H1 (cell line): ENCODE data around the gene PDCD2. TPM values are rescaled to one million over a fixed set of nuclear protein-coding genes. Genes with fewer than 3 reads are reported as not detected.
"Not testable (repeated sequence)": the region's sequence is repeated elsewhere in the genome, so short reads cannot be mapped to it uniquely, and the experiment has no call there.

Experiments
- CTCF ChIA-PET: fragments of 300-600 bp; sonication (Branson Sonifier 250); formaldehyde crosslinking; loops from one replicate; lab custom pipeline; 2021; ENCODE audit not compliant: partially characterized antibody; lab: Charles Lee
- POLR2A ChIA-PET: fragments of 300-600 bp; sonication (Branson Sonifier 250); formaldehyde crosslinking; loops from one replicate; lab custom pipeline; 2021; ENCODE audit warnings: inconsistent platforms; ENCODE audit not compliant: partially characterized antibody; lab: Charles Lee
- DNase-seq, 2 experiments: peaks; one replicate each; pipeline versions ENCODE4 v3.0.0 to v3.0.0-alpha.2; 2010 to 2022; ENCODE audit warnings: low spot score in 2 of 2, low read depth in 1 of 2, mixed read lengths in 1 of 2
- FAIRE-seq: peaks from 2 replicates; lab custom pipeline; 2011; peaks lifted over from hg19 to GRCh38; lab: Jason Lieb, UNC
- H2AFZ ChIP-seq: 2 replicates; pipeline ENCODE4 v1.8.1; 2012; ENCODE audit warnings: low read length, inconsistent platforms
- H2AK5ac ChIP-seq: 2 replicates; pipeline ENCODE4 v1.6.1; 2013; ENCODE audit warnings: low read depth, low read length
- H2BK120ac ChIP-seq: replicated peaks from 2 replicates; pipeline ENCODE3; 2013; ENCODE audit warnings: low read depth, low read length, inconsistent platforms
- H2BK12ac ChIP-seq: 2 replicates; pipeline ENCODE4 v1.6.1; 2013; ENCODE audit warnings: low read depth, low read length
- H2BK15ac ChIP-seq: 2 replicates; pipeline ENCODE4 v1.6.1; 2013; ENCODE audit warnings: low read length
- H2BK20ac ChIP-seq: 2 replicates; pipeline ENCODE4 v1.6.1; 2013; ENCODE audit warnings: low read length
- H2BK5ac ChIP-seq: 2 replicates; pipeline ENCODE4 v1.6.1; 2013; ENCODE audit warnings: low read depth, low read length
- H3K14ac ChIP-seq: 2 replicates; pipeline ENCODE4 v1.6.1; 2013; ENCODE audit warnings: inconsistent platforms; ENCODE audit not compliant: insufficient read length
- H3K18ac ChIP-seq: 2 replicates; pipeline ENCODE4 v1.6.1; 2013; ENCODE audit warnings: low read length; ENCODE audit errors: extremely low read depth
- H3K23ac ChIP-seq: 2 replicates; pipeline ENCODE4 v1.6.1; 2013; ENCODE audit warnings: inconsistent platforms; ENCODE audit not compliant: insufficient read length
- H3K23me2 ChIP-seq: 2 replicates; pipeline ENCODE4 v1.6.1; 2013; ENCODE audit warnings: low read depth, low read length
- H3K27ac ChIP-seq: 2 replicates; pipeline ENCODE4 v1.6.1; 2011; ENCODE audit warnings: low read depth, low read length, inconsistent platforms
- H3K27me3 ChIP-seq, 4 experiments: replicated peaks in 1 of 4; 1 replicate in 1 of 4; 2 replicates in 3 of 4; pipeline versions ENCODE4 v1.6.1 to v1.8.1; 2011 to 2013; ENCODE audit warnings: low read length in 3 of 4, mild to moderate bottlenecking in 3 of 4, inconsistent platforms in 2 of 4, mixed read lengths in 2 of 4, moderate library complexity in 1 of 4; ENCODE audit not compliant: control insufficient read depth in 3 of 4, insufficient read depth in 3 of 4; ENCODE audit errors: extremely low read depth in 1 of 4
- H3K36me3 ChIP-seq, 4 experiments: 2 replicates each; pipeline versions ENCODE4 v1.6.1 to v1.8.1; 2011 to 2013; ENCODE audit warnings: mild to moderate bottlenecking in 4 of 4, low read length in 3 of 4, moderate library complexity in 2 of 4, control low read depth in 1 of 4, inconsistent platforms in 1 of 4; ENCODE audit not compliant: insufficient read depth in 4 of 4, control insufficient read depth in 2 of 4
- H3K4ac ChIP-seq: replicated peaks from 2 replicates; pipeline ENCODE3; 2013; ENCODE audit warnings: low read length, low read depth, mixed read lengths, inconsistent platforms; ENCODE audit not compliant: insufficient read length
- H3K4me1 ChIP-seq, 4 experiments: replicated peaks in 1 of 4; 1 replicate in 1 of 4; 2 replicates in 3 of 4; pipeline versions ENCODE4 v1.6.1 to v1.8.1; 2011 to 2013; ENCODE audit warnings: low read length in 3 of 4, inconsistent platforms in 2 of 4, mixed read lengths in 1 of 4; ENCODE audit not compliant: insufficient read depth in 4 of 4, control insufficient read depth in 3 of 4
- H3K4me2 ChIP-seq, 2 experiments: 2 replicates each; pipeline versions ENCODE4 v1.6.1 to v1.8.1; 2011 to 2013; ENCODE audit warnings: low read depth in 2 of 2, low read length in 2 of 2, control low read depth in 1 of 2, inconsistent platforms in 1 of 2, mild to moderate bottlenecking in 1 of 2; ENCODE audit not compliant: insufficient read depth in 1 of 2
- H3K4me3 ChIP-seq, 4 experiments: fragments of 200-600, 300-600 bp in 1 of 4; sonication (generic), shearing (Covaris generic), sonication (Bioruptor Twin) in 1 of 4; 2 replicates each; pipeline versions ENCODE4 v1.5.1 to v1.8.1; 2011 to 2016; ENCODE audit warnings: low read length in 4 of 4, low read depth in 3 of 4, control low read depth in 2 of 4, inconsistent platforms in 2 of 4, mild to moderate bottlenecking in 2 of 4, mixed read lengths in 1 of 4, moderate library complexity in 1 of 4; ENCODE audit not compliant: insufficient read depth in 2 of 4; ENCODE audit errors: extremely low read depth in 1 of 4
- H3K56ac ChIP-seq: replicated peaks from 2 replicates; pipeline ENCODE3; 2013; ENCODE audit warnings: low read depth, mild to moderate bottlenecking, mixed read lengths, low read length, inconsistent platforms; ENCODE audit not compliant: insufficient read length
- H3K79me1 ChIP-seq: 2 replicates; pipeline ENCODE4 v1.6.1; 2013; ENCODE audit warnings: low read depth, low read length, control low read depth
- H3K79me2 ChIP-seq, 2 experiments: 2 replicates each; pipeline versions ENCODE4 v1.6.1 to v1.8.1; 2012 to 2013; ENCODE audit warnings: low read length in 2 of 2, mild to moderate bottlenecking in 2 of 2, inconsistent platforms in 1 of 2; ENCODE audit not compliant: insufficient read depth in 2 of 2, control insufficient read depth in 1 of 2
- H3K9ac ChIP-seq, 4 experiments: replicated peaks in 1 of 4; 1 replicate in 1 of 4; 2 replicates in 3 of 4; pipeline versions ENCODE4 v1.6.1 to v1.8.1; 2011 to 2013; ENCODE audit warnings: low read depth in 3 of 4, low read length in 3 of 4, control low read depth in 2 of 4, mild to moderate bottlenecking in 2 of 4, moderate library complexity in 2 of 4, inconsistent platforms in 1 of 4; ENCODE audit errors: extremely low read depth in 1 of 4
- H3K9me3 ChIP-seq, 2 experiments: 2 replicates each; pipeline versions ENCODE4 v1.6.1 to v1.8.1; 2012 to 2013; ENCODE audit warnings: mild to moderate bottlenecking in 2 of 2, moderate library complexity in 2 of 2, control low read depth in 1 of 2, inconsistent platforms in 1 of 2, low read depth in 1 of 2, low read length in 1 of 2, mixed read lengths in 1 of 2; ENCODE audit not compliant: insufficient read depth in 2 of 2
- H4K20me1 ChIP-seq, 2 experiments: replicated peaks in 1 of 2; 2 replicates each; pipeline versions ENCODE3 to v1.8.1; 2011 to 2013; ENCODE audit warnings: inconsistent platforms in 2 of 2, low read length in 2 of 2, mild to moderate bottlenecking in 1 of 2; ENCODE audit not compliant: insufficient read depth in 2 of 2, control insufficient read depth in 1 of 2
- H4K5ac ChIP-seq: 2 replicates; pipeline ENCODE4 v1.6.1; 2013; ENCODE audit warnings: low read length, low read depth, mixed read lengths, inconsistent platforms; ENCODE audit not compliant: insufficient read length
- H4K8ac ChIP-seq: 2 replicates; pipeline ENCODE4 v1.8.0; 2013; ENCODE audit warnings: mild to moderate bottlenecking, moderate library complexity, low read length, inconsistent platforms; ENCODE audit not compliant: insufficient read depth; ENCODE audit errors: extremely low read depth
- H4K91ac ChIP-seq: replicated peaks from 2 replicates; pipeline ENCODE3; 2013; ENCODE audit warnings: low read length, mixed read lengths, inconsistent platforms; ENCODE audit not compliant: insufficient read length
- ASH2L ChIP-seq: fragments of 200-600, 300-600 bp; sonication (generic); IDR thresholded peaks from one replicate; pipeline ENCODE4 v1.7.1; 2017; ENCODE audit warnings: low read length
- EP300 ChIP-seq, 2 experiments: IDR thresholded peaks; 1 replicate in 1 of 2; 2 replicates in 1 of 2; pipeline ENCODE4 v1.6.1; 2011 to 2012; ENCODE audit warnings: low read depth in 2 of 2, low read length in 2 of 2, mild to moderate bottlenecking in 2 of 2, borderline replicate concordance in 1 of 2, inconsistent platforms in 1 of 2, moderate library complexity in 1 of 2
- PHF8 ChIP-seq: fragments of 200-600 bp; sonication (generic); conservative IDR thresholded peaks from 2 replicates; pipeline ENCODE4 v1.7.1; 2012; ENCODE audit warnings: low read depth, mild to moderate bottlenecking, inconsistent platforms, low read length, moderate library complexity
- RFX5 ChIP-seq: IDR thresholded peaks from 2 replicates; pipeline ENCODE4 v1.6.1; 2011; ENCODE audit warnings: low read depth, low read length, improper control_type of control experiment, borderline replicate concordance
- ZNF274 ChIP-seq: IDR thresholded peaks from 2 replicates; pipeline ENCODE4 v1.7.0; 2012; ENCODE audit warnings: low read length, borderline replicate concordance; ENCODE audit errors: extremely low read depth
- WGBS, 2 experiments: shearing (Covaris generic) in 1 of 2; methylation state at CpG; one replicate each; pipeline versions ENCODE4 v1.1.6 to v1.1.7; 2013 to 2015; ENCODE audit warnings: low lambda C conversion rate in 2 of 2, mixed read lengths in 2 of 2, inconsistent platforms in 1 of 2, low coverage in 1 of 2, missing lambda C conversion rate in 1 of 2; ENCODE audit not compliant: insufficient replicate concordance in 2 of 2, insufficient coverage in 1 of 2, insufficient read length in 1 of 2; ENCODE audit errors: extremely low coverage in 1 of 2, missing lambda C conversion rate in 1 of 2; 5-methylcytosine and 5-hydroxymethylcytosine counted together
- polyA plus RNA-seq, 7 experiments: library from polyadenylated mRNA; depleted of rRNA in 3 of 7; stranded (reverse) in 5 of 7; unstranded in 2 of 7; fragments of >200 nt in 5 of 7; fragments of 200-250 nt in 2 of 7; gene quantifications; 1 replicate in 5 of 7; 2 replicates in 1 of 7; 4 replicates in 1 of 7; pipeline versions ENCODE4 v1.2.1 to v1.2.3, GENCODE V29; 2011 to 2013; ENCODE audit warnings: missing spikeins in 2 of 7, mixed read lengths in 2 of 7
- total RNA-seq: library from RNA; stranded (reverse); fragmentation: NEBNext Ultra II Directional; extraction: Animal tissue kit (Norgen Biotek cat#: 25700); gene quantifications from 2 replicates; pipeline ENCODE4 v1.2.1, GENCODE V29; 2021
- TF ChIP-seq, protein P1 (sequence below): IDR thresholded peaks from 2 replicates; pipeline ENCODE4 v1.6.1; 2011; ENCODE audit warnings: low read length, improper control_type of control experiment

The PDCD2 gene
- total and polyA plus RNA-seq, 2 of the 8 experiments (the other 6 are each of a cell fraction or from before 2014, with no cell fraction given) = 74.1 to 116 TPM

DNA sequence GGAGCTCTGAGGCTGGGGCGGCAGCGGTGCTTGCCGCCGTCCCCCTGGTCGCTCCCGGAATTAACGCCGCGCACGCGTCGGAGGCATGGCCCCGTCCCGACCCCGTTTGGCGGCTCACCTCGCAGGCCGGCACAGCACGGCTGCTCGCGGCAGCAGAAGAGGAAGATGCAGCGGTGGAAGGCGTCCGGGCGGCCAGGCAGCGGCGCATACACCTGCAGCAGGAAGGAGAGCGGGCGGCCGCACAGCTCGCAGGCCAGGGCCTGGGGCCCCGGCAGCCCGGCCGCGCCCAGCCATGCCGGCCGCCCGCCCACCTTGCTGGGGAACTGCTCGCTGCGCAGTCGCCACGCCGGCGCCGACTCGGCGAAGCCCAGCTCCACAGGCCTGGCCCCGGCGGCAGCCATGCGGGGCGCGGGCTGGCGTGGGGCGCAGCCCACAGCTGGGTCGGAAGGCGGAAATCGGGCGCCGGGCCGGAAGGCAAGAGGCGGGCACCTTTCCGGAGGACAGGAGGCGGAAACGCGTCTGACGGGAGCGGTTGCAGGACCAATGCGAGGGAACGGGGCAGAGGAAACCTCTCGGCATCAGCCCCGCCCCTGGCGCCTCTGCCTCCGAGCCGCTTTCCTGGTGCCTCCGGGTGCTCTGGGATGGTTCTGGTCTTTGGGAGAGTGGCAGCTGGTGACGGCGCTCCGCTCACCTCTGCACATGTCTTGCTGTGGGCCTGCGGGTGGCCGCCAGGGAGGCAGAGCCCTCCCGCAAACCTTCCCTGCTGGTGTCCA is at the start of gene PDCD2 (continued):
- TF ChIP-seq, protein P1, sequence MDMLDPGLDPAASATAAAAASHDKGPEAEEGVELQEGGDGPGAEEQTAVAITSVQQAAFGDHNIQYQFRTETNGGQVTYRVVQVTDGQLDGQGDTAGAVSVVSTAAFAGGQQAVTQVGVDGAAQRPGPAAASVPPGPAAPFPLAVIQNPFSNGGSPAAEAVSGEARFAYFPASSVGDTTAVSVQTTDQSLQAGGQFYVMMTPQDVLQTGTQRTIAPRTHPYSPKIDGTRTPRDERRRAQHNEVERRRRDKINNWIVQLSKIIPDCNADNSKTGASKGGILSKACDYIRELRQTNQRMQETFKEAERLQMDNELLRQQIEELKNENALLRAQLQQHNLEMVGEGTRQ = no peak
- no peak for TF ChIP-seq RFX5
- peak; percentile 80 for TF ChIP-seq PHF8
- TF ChIP-seq ASH2L = no peak
- TF ChIP-seq ZNF274 = no peak
- TF ChIP-seq EP300 (IDR thresholded peaks at IDR 0.05; ENCODE audit: borderline replicate concordance in 1 of 2, low read depth in 2 of 2, low read length in 2 of 2) = peak in 1 of 2 experiments; percentile 12; a peak in 1 of 3 replicates

DNA sequence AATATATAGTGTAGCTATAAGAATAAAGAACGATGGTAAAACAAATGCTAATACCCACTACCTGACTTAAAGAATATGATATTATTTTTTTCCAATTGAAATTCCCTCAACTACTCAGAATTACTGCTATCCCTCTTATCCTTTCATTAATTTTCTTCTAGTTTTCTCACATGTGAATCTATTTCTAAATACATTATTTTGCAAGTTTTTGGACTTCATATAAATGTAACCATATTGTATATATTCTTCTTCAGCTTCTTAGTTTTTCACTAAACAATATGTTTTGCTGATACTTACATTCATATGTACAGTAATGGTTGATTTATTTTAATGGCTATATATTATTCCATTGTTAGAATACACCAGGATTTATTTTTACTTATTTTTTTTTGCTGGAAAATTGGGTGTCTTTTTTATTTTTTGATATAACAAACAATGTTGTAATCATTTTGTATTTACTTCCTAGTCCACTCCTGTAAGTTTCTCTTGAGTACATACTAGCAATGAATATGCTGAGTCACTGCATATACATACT is 31.6 kb upstream of the PDCD2 start:
- not testable (repeated sequence) for H3K18ac ChIP-seq, FAIRE-seq

More for the DNA sequence above, 31.6 kb upstream of the PDCD2 start:
- H4K8ac ChIP-seq, H3K4me1 ChIP-seq, H3K14ac ChIP-seq, H3K27me3 ChIP-seq, POLR2A ChIA-PET, H3K9ac ChIP-seq, H3K23ac ChIP-seq, H3K23me2 ChIP-seq, H3K36me3 ChIP-seq, H3K79me1 ChIP-seq, H4K91ac ChIP-seq, H3K56ac ChIP-seq, H4K20me1 ChIP-seq, H3K27ac ChIP-seq, H3K4ac ChIP-seq, H2BK15ac ChIP-seq, H2BK20ac ChIP-seq, H3K79me2 ChIP-seq, H4K5ac ChIP-seq, H2BK120ac ChIP-seq, CTCF ChIA-PET, DNase-seq, H2BK5ac ChIP-seq, H3K4me2 ChIP-seq, H2BK12ac ChIP-seq, H3K4me3 ChIP-seq, H2AK5ac ChIP-seq, H2AFZ ChIP-seq, H3K9me3 ChIP-seq: not testable (repeated sequence)
- no CpG with 5 or more reads among the region's 1 CpG for WGBS, 2 experiments
